ENCODE data around the gene AP1G1. TPM values are rescaled to one million over a fixed set of nuclear protein-coding genes. Genes with fewer than 3 reads are reported as not detected.

AP1G1 gene
- total RNA-seq, 1 donor from 2014 or later: 121 TPM

DNA sequence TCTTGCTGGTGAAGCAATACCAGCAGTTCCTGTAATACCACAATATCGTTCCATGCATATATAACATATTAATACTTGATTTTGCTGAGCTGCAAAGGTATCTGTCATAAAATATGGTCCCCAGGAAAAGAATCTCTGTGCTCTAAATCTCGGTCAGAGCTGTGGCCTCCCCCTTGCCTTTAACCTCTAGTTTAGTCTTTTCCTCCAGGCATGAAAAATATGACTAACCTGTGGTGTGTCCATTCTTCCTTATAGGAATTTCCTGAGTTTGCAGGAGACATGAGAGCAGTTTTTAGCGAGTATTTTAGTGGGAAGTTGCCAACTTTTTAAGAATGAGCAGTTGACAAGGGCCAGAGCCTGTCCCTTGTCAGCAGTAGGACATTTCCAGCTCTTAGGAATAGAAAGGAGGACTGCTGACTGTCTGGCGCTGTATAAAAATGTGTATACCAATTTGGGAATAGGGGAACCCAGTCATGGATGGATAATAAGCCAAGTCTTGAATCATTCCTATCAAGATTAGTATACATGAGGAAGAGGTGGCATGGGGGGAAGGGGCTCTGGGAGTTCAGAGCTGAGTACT lies 45.8 kb upstream of the AP1G1 start:
- no peaks in the 10 kb centered on the region for H3K9me3 ChIP-seq (ENCODE audit: insufficient read depth, low read depth, low read length)
- peaks cover 56% of the 10 kb centered on the region for H3K79me2 ChIP-seq (ENCODE audit: insufficient read depth, low read length)
- no peak for TF ChIP-seq EZH2 (IDR thresholded peaks at IDR 0.05; ENCODE audit: insufficient read depth, low read length)
- H3K4me1 ChIP-seq (ENCODE audit: insufficient read depth, low read length): no peaks in the 10 kb centered on the region
- peaks cover 8% of the 10 kb centered on the region for H3K36me3 ChIP-seq (ENCODE audit: insufficient read depth, low read length)
- H3K27ac ChIP-seq (ENCODE audit: low read depth, low read length): no peak overlapping the region
- H3K9me3 Mint-ChIP-seq (ENCODE audit: unreplicated experiment): no peaks in the 10 kb centered on the region
- FAIRE-seq: no peak
- no peak overlapping the region for H3K9ac ChIP-seq (ENCODE audit: low read length)
- H3K4me3 Mint-ChIP-seq (ENCODE audit: unreplicated experiment): no peak overlapping the region
- H3K27me3 ChIP-seq (ENCODE audit: insufficient read depth, low read length): no peaks in the 10 kb centered on the region
- no peak for DNase-seq (ENCODE audit: low read depth)
- H3K4me3 ChIP-seq (ENCODE audit: insufficient read depth, low read depth, low read length): no peak overlapping the region
- no peak overlapping the region for H2AFZ ChIP-seq (ENCODE audit: low read depth, low read length)
- H3K4me2 ChIP-seq (ENCODE audit: low read length): no peak overlapping the region
- H4K20me1 ChIP-seq (ENCODE audit: insufficient read depth, low read length): peaks cover 59% of the 10 kb centered on the region
- H3K4me1 Mint-ChIP-seq (ENCODE audit: low read depth, unreplicated experiment): peaks cover 20% of the 10 kb centered on the region
- no peaks in the 10 kb centered on the region for H3K27me3 Mint-ChIP-seq (ENCODE audit: low read depth, unreplicated experiment)
- peaks cover 32% of the 10 kb centered on the region for H3K36me3 Mint-ChIP-seq (ENCODE audit: low read depth, unreplicated experiment)
- no peak overlapping the region for H3K27ac Mint-ChIP-seq (ENCODE audit: unreplicated experiment)

DNA sequence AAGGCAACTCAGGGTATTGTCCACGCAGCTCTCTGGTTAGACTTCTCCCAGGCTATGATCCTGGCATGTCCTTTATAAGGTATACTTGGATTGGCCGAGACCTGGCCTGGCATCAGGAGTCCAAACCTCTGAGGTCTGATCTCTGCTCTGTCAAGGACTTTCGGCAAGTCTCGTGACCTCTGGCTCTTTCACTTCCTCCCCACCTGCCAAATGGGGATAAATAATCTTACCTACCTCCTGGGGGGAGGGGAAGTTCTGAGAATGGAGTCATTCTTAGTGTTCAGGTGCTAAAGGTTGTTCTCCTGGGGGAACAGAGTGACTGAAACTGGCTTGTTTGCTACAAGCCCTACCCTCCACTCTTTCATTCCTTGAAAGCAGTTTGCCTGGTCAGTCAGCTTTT lies 44.8 kb upstream of the AP1G1 start:
- Mint-ChIP-seq H3K36me3 (ENCODE audit: low read depth, unreplicated experiment) (peaks cover 38% of the 10 kb centered on the region), H3K4me3 (ENCODE audit: unreplicated experiment) (no peak overlapping the region), H3K9me3 (ENCODE audit: unreplicated experiment) (no peaks in the 10 kb centered on the region), H3K4me1 (ENCODE audit: low read depth, unreplicated experiment) (peaks cover 13% of the 10 kb centered on the region), H3K27ac (ENCODE audit: unreplicated experiment) (no peak overlapping the region), H3K27me3 (ENCODE audit: low read depth, unreplicated experiment) (no peaks in the 10 kb centered on the region)
- FAIRE-seq: no peak
- peaks cover 60% of the 10 kb centered on the region for H3K79me2 ChIP-seq (ENCODE audit: insufficient read depth, low read length)
- no peaks in the 10 kb centered on the region for H3K27me3 ChIP-seq (ENCODE audit: insufficient read depth, low read length)
- H3K36me3 ChIP-seq (ENCODE audit: insufficient read depth, low read length): peaks cover 16% of the 10 kb centered on the region
- no peak overlapping the region for H3K4me2 ChIP-seq (ENCODE audit: low read length)
- H3K9me3 ChIP-seq (ENCODE audit: insufficient read depth, low read depth, low read length): no peaks in the 10 kb centered on the region
- no peak for DNase-seq (ENCODE audit: low read depth)
- peaks cover 56% of the 10 kb centered on the region for H4K20me1 ChIP-seq (ENCODE audit: insufficient read depth, low read length)
- no peak for TF ChIP-seq EZH2 (IDR thresholded peaks at IDR 0.05; ENCODE audit: insufficient read depth, low read length)
- TF ChIP-seq, protein P1, sequence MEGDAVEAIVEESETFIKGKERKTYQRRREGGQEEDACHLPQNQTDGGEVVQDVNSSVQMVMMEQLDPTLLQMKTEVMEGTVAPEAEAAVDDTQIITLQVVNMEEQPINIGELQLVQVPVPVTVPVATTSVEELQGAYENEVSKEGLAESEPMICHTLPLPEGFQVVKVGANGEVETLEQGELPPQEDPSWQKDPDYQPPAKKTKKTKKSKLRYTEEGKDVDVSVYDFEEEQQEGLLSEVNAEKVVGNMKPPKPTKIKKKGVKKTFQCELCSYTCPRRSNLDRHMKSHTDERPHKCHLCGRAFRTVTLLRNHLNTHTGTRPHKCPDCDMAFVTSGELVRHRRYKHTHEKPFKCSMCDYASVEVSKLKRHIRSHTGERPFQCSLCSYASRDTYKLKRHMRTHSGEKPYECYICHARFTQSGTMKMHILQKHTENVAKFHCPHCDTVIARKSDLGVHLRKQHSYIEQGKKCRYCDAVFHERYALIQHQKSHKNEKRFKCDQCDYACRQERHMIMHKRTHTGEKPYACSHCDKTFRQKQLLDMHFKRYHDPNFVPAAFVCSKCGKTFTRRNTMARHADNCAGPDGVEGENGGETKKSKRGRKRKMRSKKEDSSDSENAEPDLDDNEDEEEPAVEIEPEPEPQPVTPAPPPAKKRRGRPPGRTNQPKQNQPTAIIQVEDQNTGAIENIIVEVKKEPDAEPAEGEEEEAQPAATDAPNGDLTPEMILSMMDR (IDR thresholded peaks at IDR 0.05; ENCODE audit: insufficient read depth, low read depth, low read length): no peak
- H2AFZ ChIP-seq (ENCODE audit: low read depth, low read length): no peak overlapping the region
- no peak overlapping the region for H3K9ac ChIP-seq (ENCODE audit: low read length)
- H3K4me1 ChIP-seq (ENCODE audit: insufficient read depth, low read length): no peaks in the 10 kb centered on the region
- H3K4me3 ChIP-seq (ENCODE audit: insufficient read depth, low read depth, low read length): no peak overlapping the region
- H3K27ac ChIP-seq (ENCODE audit: low read depth, low read length): no peak overlapping the region

DNA sequence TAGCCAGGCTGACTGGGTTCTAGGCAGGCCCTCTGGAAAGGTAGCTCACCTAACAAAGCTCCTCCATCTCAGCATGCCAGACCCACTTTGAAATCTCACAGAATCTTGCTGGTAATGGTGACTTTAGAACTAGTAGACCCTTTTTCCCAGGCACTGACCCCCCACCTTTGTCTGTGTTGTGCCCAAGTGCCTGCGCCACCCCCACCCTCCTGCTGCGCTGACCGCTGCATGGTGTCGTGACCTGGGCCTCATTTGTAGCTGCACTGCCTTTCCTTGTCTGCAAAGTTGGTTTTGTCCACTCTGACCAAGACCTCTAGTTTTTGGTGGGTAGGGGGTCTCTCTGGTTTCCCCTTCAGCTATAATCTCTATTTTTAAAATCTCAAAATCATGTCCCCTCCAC lies 43.9 kb upstream of the AP1G1 start:
- Mint-ChIP-seq H3K27me3 (ENCODE audit: low read depth, unreplicated experiment) (no peaks in the 10 kb centered on the region), H3K9me3 (ENCODE audit: unreplicated experiment) (no peaks in the 10 kb centered on the region), H3K27ac (ENCODE audit: unreplicated experiment) (no peak overlapping the region), H3K4me1 (ENCODE audit: low read depth, unreplicated experiment) (peaks cover 16% of the 10 kb centered on the region), H3K4me3 (ENCODE audit: unreplicated experiment) (no peak overlapping the region), H3K36me3 (ENCODE audit: low read depth, unreplicated experiment) (peaks cover 38% of the 10 kb centered on the region)
- TF ChIP-seq, protein P1 (IDR thresholded peaks at IDR 0.05; ENCODE audit: insufficient read depth, low read depth, low read length): no peak
- no peak for TF ChIP-seq EZH2 (IDR thresholded peaks at IDR 0.05; ENCODE audit: insufficient read depth, low read length)
- H3K4me3 ChIP-seq (ENCODE audit: insufficient read depth, low read depth, low read length): no peak overlapping the region
- H3K27me3 ChIP-seq (ENCODE audit: insufficient read depth, low read length): no peaks in the 10 kb centered on the region
- H2AFZ ChIP-seq (ENCODE audit: low read depth, low read length): no peak overlapping the region
- FAIRE-seq (no peak), DNase-seq (ENCODE audit: low read depth) (no peak)
- H4K20me1 ChIP-seq (ENCODE audit: insufficient read depth, low read length): peaks cover 65% of the 10 kb centered on the region
- H3K4me2 ChIP-seq (ENCODE audit: low read length): no peak overlapping the region
- H3K9me3 ChIP-seq (ENCODE audit: insufficient read depth, low read depth, low read length): no peaks in the 10 kb centered on the region
- no peak overlapping the region for H3K27ac ChIP-seq (ENCODE audit: low read depth, low read length)
- peaks cover 20% of the 10 kb centered on the region for H3K36me3 ChIP-seq (ENCODE audit: insufficient read depth, low read length)
- H3K4me1 ChIP-seq (ENCODE audit: insufficient read depth, low read length): no peaks in the 10 kb centered on the region
- peaks cover 67% of the 10 kb centered on the region for H3K79me2 ChIP-seq (ENCODE audit: insufficient read depth, low read length)
- H3K9ac ChIP-seq (ENCODE audit: low read length): no peak overlapping the region
